HL-60/S4 treated with phorbol 12-myristate 13-acetate at 8.2 ng/mL for 4 days and 3 days (cell line): Measurements from ENCODE around the gene EIPR1.
"Not testable (repeated sequence)": the region's sequence is repeated elsewhere in the genome, so short reads cannot be mapped to it uniquely, and the experiment has no call there.

Experiments used
- in situ Hi-C: fragments of 300-500 bp; cut with MboI; formaldehyde crosslinking; loops from 2 replicates; pipeline ENCODE4 v1.15.0; 2022; ENCODE audit warnings: low sequenced_read_pairs

The EIPR1 gene

DNA sequence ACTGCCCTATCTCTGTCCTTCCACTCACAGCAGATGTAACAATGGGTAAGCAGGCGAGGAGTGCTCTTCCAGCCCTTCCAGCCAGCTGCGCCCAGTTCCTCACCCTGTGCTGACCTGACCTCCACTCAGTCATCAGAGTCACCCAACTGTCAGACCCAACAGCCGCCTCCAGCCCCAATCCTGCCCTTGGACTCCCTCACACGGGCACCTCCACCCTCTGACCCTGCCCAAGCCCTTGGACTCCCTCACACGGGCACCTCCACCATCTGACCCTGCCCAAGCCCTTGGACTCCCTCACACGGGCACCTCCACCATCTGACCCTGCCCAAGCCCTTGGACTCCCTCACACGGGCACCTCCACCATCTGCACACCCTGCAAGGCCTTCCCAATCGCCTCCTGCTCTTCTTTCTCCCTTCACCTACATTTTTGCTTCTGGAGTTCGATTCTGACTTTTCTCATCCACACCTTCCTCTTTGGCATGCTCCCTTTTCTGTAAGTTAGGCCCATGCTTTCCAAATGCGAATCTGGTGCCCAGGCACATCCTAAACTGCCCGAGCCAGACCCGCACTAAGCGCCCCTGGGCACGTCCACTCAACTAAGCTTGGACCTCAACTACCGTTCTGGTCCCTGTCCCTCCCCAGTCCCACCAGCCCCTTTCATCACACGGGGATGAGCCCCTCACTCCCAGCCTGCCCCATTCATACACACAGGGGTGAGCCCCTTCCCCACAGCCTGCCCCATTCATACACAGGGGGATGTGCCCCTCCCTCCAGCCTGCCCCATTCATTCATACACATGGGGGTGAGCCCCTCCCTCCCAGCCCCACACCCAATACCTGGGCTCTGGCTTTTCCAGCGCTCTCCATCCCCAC lies 15.9 kb downstream of the EIPR1 start:
- in situ Hi-C loops: no loop called here

- in situ Hi-C loops: no loop called here
Measured at GRCh38 chr2:3357926-3358325, 19.7 kb downstream of the EIPR1 start.

DNA sequence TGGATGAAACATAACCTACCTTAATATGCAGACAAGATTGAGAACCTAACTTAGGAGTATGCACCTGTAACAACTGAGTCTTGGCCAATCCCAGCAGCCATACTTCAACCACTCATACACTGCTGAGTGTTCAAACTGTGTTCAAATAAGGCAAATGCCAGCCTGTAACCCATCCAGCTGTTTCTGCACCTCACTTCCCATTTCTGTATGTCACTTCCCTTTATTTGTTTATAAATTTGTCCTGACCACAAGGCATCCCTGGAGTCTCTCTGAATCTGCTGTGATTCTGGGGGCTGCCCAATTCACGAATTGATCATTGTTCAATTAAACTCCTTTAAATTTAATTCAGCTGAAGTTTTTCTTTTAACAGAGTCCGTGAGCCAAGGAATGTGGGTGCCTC lies 20.2 kb downstream of the EIPR1 start:
- in situ Hi-C loops: not testable (repeated sequence)

- in situ Hi-C loops: no loop called here
Measured at GRCh38 chr2:3356799-3357198, 20.8 kb downstream of the EIPR1 start.

DNA sequence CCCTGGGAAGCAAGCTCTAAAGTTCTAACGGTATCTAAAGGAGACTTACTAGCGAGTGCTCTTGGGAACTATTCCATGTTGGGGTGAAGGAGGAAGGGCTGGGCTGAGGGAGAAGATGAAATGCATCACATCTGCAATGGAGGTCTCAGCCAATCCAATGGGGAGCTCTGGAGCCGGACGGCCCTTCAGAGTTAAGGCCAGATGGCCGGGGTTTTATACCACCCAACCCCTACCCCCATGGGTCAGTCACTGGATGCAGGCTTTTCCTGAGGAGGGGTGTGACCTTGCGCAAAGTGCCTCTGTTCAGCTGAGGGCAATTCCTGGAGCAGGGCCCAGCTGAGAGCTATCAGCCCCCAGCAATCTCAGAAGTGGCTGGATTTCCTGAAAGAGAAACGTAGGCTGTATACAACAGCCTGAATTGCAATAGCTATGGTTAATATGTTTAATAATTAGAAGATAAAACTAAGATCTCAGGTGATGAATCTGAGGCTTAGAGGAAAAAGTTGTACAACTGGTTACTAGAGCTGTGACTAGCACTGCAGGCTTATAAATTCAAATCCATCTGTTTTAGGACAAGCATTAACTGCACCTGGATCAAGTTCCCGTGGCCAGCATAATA lies 21.6 kb downstream of the EIPR1 start:
- in situ Hi-C loops: no loop called here

DNA sequence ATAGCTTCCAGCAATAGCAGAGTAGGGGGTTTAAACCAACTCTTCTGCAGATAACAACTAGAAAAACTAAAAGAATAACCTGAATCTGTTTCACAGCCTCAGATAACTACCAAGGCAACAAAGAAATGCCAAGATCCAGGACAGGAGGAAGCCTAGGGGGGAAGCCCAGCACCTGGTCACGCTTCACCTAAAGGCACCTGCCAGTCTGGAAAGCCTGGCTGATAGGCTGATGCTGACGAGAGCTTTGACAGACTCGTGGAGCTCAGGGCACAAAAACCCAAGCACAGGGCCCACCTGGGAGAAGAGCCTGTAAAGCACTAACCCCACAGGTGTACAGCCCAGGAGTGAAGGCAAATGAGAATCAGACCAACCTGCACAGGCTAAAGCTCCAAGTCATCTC lies 22.6 kb downstream of the EIPR1 start:
- in situ Hi-C loops: no loop called here

- in situ Hi-C loops: no loop called here
Measured at GRCh38 chr2:3349211-3349693, 28.4 kb downstream of the EIPR1 start.

DNA sequence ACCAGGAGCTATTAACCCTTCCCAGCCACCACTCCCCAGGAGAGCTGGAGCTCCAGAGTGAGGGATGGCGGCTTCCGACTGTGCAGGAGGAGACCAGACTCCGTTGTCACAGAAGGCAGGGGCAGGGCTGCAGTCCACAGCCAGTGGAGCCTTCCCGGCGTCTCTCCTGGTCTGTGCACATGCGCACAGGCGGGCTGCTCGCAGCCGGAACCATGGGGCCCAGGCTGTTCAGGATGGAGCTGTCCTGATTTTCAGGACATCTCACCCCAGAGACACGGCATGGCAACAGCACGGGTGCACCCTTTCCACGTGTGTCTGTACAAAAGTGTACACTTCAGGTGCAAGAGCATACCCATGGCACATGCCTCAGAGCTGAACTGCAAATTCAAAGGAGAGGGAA lies 28.9 kb downstream of the EIPR1 start:
- in situ Hi-C loops: no loop called here

GRCh38 chr2:3345621-3346020 lies 32.0 kb downstream of the EIPR1 start:
- in situ Hi-C loops: no loop called here

DNA sequence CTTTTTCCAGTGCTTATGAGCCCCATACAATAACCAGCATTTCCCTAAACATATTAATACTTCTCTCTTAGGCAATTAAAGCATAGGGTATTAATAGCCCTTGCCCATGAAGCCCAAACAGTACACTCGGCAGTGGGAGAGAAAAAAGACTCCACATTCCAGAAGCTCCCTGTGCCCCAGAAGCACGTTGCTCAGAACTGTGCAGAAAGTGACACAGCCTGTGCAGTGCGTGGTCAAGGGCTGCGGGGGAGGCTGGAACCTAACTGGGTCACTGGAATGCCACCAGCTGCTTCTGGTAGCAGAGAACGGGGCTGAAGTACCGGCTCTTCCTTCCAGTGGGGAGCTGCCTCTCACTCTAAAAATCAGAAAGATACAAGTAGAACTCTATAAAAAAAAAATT lies 32.7 kb downstream of the EIPR1 start:
- in situ Hi-C loops: no loop called here

DNA sequence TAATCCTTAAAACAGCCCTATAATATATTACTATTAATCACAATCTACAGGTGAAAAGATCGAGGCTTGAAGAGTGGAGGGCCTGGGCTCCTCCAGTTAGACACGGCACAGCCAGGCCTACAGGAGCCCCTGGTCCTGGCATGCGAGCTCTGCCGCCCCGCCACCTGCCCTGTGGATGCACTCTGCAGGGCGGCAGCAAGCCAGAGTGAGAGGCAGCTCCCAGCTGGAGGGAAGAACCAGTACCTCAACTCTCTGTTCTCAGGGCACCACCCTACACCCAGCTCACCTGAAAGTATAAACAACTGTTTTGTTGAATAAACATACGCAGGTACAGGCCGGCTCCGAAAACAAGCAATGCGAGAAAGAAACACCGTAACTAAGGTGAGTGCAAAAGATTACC lies 34.6 kb downstream of the EIPR1 start:
- in situ Hi-C loops: no loop called here

DNA sequence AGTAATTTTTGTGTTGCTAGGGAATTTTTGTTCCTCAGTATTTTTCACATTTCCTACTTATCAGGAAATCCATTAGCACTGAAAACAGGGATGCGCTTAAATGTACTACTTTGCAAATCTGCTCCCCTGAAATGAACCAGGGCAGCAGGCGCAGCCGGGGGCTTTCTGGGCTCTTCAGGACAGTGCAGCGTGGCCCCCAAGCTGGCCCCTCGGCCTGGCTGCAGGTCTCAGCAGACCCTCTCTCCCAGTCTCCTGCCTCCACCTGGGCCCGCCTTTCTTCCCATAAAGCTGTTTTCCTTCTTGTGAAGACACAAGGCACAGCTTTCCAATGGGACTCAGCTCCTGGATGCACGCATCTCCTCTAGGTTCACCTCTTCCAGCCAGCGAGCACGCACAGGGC lies 35.3 kb downstream of the EIPR1 start:
- in situ Hi-C loops: no loop called here

- in situ Hi-C loops: no loop called here
Measured at GRCh38 chr2:3341336-3341735, 36.3 kb downstream of the EIPR1 start.

DNA sequence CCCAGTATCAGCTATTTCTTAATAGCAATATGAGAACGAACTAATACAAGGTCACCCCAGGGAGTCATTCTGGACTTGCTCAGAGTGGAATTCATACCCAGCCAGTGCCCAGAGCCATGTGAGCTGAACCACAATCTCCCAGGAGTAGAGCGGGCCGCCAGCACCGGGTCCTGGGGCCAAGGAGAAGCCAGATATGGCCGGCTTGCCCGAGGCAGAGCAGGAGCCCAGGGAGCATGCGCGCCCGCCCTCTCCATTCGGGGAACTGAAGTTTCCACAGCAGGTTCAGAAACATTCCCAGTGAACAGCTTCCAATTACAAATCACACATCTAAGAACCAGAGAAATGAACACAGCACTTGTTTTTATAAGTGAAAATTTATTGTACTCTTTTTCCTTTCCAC lies 37.5 kb downstream of the EIPR1 start:
- in situ Hi-C loops: no loop called here

- in situ Hi-C loops: no loop called here
Measured at GRCh38 chr2:3338340-3338739, 39.3 kb downstream of the EIPR1 start.

GRCh38 chr2:3336844-3337243 lies 40.8 kb downstream of the EIPR1 start:
- in situ Hi-C loops: no loop called here

GRCh38 chr2:3334392-3335345 lies 42.9 kb downstream of the EIPR1 start:
- in situ Hi-C loops: no loop called here

GRCh38 chr2:3332133-3332532 lies 45.5 kb downstream of the EIPR1 start:
- in situ Hi-C loops: no loop called here

DNA sequence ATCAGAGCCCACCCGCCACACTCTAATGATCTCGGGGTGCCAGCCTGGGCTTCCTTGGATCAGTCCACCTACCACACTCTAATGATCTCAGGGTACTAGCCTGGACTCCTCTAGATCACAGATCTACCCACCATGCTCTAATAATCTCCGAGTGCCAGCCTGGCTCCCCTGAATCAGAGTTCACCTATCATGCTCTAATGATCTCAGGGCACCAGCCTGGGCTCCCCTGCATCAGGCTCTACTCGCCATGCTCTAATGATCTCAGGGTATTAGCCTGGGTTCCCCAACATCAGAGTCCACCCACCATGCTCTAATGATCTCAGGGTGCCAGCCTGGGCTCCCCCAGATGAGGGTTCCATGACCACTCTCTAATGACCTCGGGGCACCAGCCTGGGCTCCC lies 48.1 kb downstream of the EIPR1 start:
- in situ Hi-C loops: no loop called here

GRCh38 chr2:3326871-3327270 lies 50.7 kb downstream of the EIPR1 start:
- in situ Hi-C loops: no loop called here

GRCh38 chr2:3326182-3326537 lies 51.5 kb downstream of the EIPR1 start:
- in situ Hi-C loops: no loop called here
